ENCODE measurements around the gene GRK1.

GRCh38 chr13:113748101-113748861 lies 81.3 kb downstream of the GRK1 start:
- no peak for TF ChIP-seq CTCF (IDR thresholded peaks at IDR 0.05)
- TF ChIP-seq ZFX (IDR thresholded peaks at IDR 0.05; ENCODE audit: borderline replicate concordance) = no peak

Data from 22Rv1 (cell line).